HG02642 (cell line): ENCODE measurements around the gene DAPK2.
A peak's percentile ranks its signal among the peaks of the same experiment; 100 is the strongest.
"Not testable (repeated sequence)": the region's sequence is repeated elsewhere in the genome, so short reads cannot be mapped to it uniquely, and the experiment has no call there.

Experiments used
- ATAC-seq: cut with Tn5 transposase; IDR thresholded peaks from one replicate; pipeline ENCODE4 v1.9.1; 2021; ENCODE audit warnings: mild to moderate bottlenecking; ENCODE audit not compliant: unreplicated experiment, poor library complexity

DAPK2 gene

DNA sequence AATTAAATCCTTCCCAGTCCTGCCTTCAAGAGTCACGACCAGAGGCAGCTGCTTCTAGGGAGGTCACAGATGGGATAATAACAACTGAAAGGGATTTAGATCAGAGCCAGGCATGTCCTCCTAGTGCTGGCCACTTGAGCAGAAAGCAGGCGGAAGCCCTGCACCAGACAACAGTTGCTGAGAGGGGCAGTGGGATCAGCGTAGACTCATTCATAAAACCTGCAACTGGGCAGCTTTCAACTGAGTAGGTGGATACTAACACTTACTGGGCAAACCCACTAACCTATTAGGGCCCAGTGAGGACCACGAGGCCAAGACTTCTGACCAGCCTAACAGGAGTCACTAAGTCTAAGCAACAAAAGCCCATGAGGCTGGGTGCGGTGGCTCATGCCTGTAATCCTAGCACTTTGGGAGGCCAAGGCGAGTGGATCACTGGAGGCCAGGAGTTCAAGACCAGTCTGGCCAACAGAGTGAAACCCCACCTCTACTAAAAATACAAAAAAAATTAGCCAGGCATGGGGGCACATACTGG, 67.0 kb downstream of the DAPK2 start:
- ATAC-seq, result no peak

- no peak for ATAC-seq
Measured at GRCh38 chr15:63978511-63979261, 67.6 kb downstream of the DAPK2 start.

DNA sequence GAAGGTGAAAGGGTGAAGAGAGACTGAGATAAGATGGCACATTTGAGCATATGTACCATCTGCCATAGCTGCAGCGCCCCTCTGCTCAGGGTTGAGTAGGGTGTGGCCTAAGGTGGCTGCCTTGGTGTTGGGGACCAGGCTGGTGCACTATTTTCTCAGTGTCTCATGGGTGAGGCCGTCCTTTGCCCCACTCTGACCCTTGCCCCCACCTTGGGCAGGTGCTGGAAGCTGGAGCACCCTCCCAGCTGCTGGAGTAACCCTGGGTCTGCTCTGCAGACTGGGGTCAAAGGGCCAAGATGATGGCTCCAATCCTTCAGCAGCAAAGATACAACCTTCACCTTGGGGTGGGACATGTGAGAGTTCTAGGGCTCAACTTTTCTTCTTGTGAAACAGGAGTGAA, 69.2 kb downstream of the DAPK2 start:
- ATAC-seq, result no peak

GRCh38 chr15:63974021-63974420, 72.3 kb downstream of the DAPK2 start:
- ATAC-seq, result no peak

GRCh38 chr15:63973212-63974009, 72.9 kb downstream of the DAPK2 start:
- no peak for ATAC-seq

- no peak for ATAC-seq
Measured at GRCh38 chr15:63972801-63973200, 73.5 kb downstream of the DAPK2 start.

DNA sequence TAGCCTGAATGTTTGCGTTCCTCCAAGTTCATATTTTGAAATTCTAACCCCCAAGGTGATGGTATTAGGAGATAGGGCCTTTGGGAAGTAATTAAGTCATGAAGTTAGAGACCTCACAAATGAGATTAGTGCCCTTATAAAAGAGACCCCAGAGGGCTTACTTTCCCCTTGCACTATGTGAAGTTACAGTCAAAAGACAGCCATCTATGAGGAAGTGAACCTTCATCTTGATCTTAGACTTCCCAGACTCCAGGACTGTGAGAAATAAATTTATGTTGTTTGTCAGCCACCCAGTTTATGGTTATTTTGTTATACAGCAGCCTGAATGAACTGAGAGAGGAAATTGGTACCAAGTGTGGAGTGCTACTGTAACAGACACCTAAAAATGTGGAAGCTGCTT, 74.4 kb downstream of the DAPK2 start:
- no peak for ATAC-seq

- ATAC-seq, result peak; percentile 26
Measured at GRCh38 chr15:63971427-63971805, 74.9 kb downstream of the DAPK2 start.

GRCh38 chr15:63970621-63971426, 75.5 kb downstream of the DAPK2 start:
- peak; percentile 85 for ATAC-seq

GRCh38 chr15:63969652-63970421, 76.4 kb downstream of the DAPK2 start:
- no peak for ATAC-seq

DNA sequence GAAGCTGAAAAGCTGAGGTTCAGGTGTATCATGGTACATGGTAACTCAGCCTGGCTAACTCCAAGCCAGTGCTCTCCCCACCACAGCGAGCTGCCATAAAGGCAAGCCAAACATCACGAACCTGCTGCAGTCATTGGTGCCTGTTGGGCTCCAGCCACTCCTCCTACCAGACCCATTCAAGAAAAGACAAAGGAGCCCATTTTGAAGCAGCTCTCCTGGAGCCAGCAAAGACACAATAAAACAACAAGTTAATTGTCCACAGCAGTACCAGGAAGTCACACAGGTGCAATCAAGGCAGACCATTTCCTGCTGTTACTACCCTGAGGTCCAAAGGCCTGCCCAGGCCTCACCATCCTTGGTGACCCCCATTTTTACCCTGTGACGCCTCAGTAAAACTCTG, 77.6 kb downstream of the DAPK2 start:
- ATAC-seq, result no peak

DNA sequence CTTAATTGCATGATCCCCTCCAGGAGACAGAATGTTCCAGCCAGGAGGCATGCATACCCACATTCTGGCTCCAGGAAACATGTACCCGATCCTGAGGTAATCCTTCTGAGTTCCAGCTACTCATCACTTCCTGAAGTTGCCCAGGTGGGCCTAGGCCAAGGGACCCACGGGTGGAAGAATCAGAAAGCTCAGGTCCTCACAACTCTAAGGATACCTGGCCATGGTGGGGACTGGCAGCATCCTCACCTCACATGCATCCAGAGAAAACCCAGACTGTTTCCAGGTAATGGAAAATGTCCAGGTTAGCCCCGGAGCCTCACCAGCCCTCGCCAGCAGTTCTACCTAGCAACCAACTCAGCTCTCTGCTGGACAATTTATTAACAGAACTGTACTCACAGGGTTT, 78.2 kb downstream of the DAPK2 start:
- no peak for ATAC-seq

DNA sequence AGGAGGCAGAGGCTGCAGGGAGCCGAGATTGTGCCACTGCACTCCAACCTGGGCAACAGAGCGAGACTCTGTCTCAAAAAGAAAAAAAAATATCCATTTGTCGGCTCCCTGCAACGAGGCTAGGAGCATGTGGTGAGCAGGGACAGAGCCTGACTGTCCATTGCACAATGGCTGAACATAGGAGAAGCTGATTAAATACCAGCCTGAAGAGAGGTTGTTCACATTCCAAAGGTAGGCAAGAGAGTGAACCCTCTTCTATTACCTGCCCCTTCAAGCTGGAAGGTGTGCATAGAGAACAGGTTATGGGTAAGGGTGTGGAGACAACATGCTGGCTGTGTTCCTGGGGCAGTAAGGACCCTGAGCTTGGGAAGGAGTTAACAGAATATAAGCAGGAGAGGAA, 78.7 kb downstream of the DAPK2 start:
- no peak for ATAC-seq

DNA sequence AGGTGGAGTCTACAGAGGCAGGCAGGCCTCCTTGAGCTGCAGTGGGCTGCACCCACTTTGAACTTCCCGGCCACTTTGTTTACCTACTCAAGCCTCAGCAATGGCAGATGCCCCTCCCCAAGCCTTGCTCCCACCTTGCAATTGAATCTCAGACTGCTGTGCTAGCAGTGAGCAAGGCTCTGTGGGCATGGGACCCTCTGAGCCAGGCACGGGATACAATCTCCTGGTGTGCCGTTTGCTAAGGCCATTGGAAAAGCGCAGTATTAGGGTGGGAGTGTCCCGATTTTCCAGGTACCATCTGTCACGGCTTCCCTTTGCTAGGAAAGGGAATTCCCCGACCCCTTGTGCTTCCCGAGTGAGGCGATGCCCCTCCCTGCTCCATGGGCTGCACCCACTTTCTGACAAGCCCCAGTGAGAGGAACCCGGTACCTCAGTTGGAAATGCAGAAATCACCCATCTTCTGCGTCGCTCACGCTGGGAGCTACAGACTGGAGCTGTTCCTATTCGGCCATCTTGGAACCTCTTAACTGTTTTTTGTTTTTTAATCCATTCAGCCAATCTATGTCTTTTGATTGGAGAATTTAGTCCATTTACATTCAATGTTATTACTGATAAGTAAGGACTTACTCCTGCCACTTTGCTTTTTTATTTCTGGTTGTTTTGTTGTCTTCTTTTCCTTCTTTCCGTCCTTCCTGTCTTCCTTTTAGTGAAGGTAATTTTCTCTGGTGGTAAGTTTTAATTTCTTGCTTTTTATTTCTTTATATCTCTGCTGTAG, 83.2 kb downstream of the DAPK2 start:
- not testable (repeated sequence) for ATAC-seq

- ATAC-seq, result no peak
Measured at GRCh38 chr15:63953524-63953923, 92.8 kb downstream of the DAPK2 start.

DNA sequence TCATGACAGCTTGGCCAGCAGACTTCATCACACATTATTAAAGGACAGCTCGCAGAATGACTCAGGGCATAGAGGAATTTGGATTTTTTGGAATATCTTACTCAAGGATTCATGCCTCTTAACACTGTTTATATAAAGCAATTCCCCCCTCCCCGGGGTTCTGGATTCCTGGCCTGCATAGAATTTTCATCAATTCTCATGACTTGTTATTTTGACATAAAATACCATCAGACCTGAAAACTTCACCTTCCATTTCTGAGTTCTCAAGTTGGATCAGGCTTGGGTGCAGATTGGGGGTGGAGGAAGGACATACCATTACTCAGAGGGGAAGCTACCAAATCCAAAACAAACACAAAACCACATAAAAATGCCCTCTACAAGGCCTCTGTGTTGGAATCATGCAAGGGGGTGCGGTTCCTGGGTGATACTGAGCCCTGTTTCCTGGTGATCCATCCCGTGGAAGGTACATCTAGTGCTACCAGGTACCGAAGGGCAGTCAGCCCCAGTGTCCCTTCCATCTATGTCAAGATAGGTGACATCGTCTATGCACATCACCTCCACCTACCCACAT, 95.3 kb downstream of the DAPK2 start:
- no peak for ATAC-seq

DNA sequence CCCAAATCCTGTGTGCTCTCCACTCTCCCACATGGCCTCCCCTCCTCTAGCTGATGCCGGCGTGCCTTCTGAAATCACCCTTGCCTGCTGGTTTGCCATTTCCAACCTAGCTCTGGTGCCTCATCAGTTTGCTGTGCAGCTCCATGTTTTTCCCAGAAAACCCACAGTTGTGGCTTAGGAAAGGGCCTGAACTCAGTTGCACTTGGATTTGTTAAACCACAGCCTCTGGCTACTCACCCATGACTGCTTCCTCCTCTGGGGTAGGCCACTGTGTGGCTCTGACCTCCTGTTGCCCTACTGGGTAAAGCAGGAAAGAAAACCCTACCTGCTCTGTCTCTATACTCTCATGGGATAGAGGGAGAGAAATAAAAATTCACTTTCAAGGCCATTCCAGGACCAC, 97.3 kb downstream of the DAPK2 start:
- ATAC-seq, result no peak

GRCh38 chr15:63948436-63948835, 97.8 kb downstream of the DAPK2 start:
- no peak for ATAC-seq

DNA sequence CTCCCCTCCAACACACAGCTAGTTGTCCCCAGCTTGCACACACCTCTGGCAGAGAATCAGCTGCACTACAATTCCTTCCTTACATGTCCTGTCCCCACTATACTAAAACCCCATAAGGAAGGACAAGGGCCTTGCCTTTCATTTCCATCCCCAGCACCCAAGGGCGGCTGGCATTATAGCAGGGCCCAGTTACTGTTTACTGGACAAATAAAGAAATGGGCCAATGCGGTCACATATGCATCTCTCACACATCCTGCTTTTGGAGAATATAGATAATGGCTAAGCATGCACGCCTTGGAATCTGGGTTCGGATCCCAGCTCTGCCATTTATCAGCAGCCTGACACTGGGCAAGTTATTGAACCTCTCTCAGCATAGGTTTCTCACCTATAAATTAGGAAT, 99.1 kb downstream of the DAPK2 start:
- ATAC-seq, result no peak
